Upper lobe of right lung (tissue), 1 donor: ENCODE data around the gene STPG4. TPM values are rescaled to one million over a fixed set of nuclear protein-coding genes. Genes with fewer than 3 reads are reported as not detected.

Source experiments
- ATAC-seq: fragments of 200-7000 bp; cut with Tn5 transposase; one replicate; pipeline ENCODE4 v1.9.1; 2020; ENCODE audit warnings: mild to moderate bottlenecking, moderate library complexity
- DNase-seq: peaks from one replicate; pipeline ENCODE4 v3.0.0-alpha.2; 2020
- H3K27ac ChIP-seq: fragments of 200-600 bp; one replicate; pipeline ENCODE4 v1.8.0; 2022
- H3K27me3 ChIP-seq: fragments of 200-600 bp; one replicate; pipeline ENCODE4 v1.8.0; 2022; ENCODE audit warnings: mild to moderate bottlenecking
- H3K36me3 ChIP-seq: fragments of 200-600 bp; one replicate; pipeline ENCODE4 v1.8.0; 2022
- H3K4me1 ChIP-seq: fragments of 200-600 bp; one replicate; pipeline ENCODE4 v1.8.0; 2022
- H3K4me3 ChIP-seq: fragments of 200-600 bp; one replicate; pipeline ENCODE4 v1.8.0; 2022; ENCODE audit warnings: mild to moderate bottlenecking
- H3K9me3 ChIP-seq: fragments of 200-600 bp; one replicate; pipeline ENCODE4 v1.8.0; 2022
- intact Hi-C: fragments of 100-400 bp; cut with DNase I; formaldehyde crosslinking; loops from one replicate; pipeline ENCODE4 v1.11.0; 2022
- total RNA-seq: library from RNA; stranded (reverse); fragmentation: NEBNext Ultra II Directional; extraction: Animal tissue kit (Norgen Biotek cat#: 25700); gene quantifications from one replicate; pipeline ENCODE4 v1.2.1, GENCODE V29; 2021
- TF ChIP-seq, protein P1 (sequence below): fragments of 200-600 bp; IDR thresholded peaks from one replicate; pipeline ENCODE4 v1.8.0; 2022; ENCODE audit warnings: antibody characterized with exemption
- donor health status: DM: no; HTN: yes; CAD: no; lungs with severe emphysema.

The STPG4 gene
- total RNA-seq, 1 donor from 2014 or later: not detected

DNA sequence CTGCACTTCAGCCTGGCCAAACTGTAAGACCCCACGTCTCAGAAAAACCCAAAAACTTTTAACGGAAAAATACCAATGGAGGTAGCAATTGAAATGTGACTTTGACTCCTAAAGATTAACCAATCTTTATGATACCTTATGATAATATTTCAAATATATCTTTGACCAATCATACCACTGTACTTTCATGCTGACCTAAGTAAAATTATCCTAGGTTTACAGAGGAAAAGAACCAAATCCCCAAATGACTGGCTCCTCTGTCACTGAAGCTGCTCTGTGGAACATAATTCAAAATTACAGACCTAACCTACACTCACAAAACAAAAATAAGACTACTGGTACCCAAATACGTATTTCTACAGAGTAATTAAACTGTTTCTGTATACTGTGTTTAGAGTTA, 7.7 kb upstream of the STPG4 start:
- ATAC-seq (no peak), DNase-seq (no peak)
- H3K36me3 ChIP-seq: peaks cover 78% of the 10 kb centered on the region
- TF ChIP-seq, protein P1, sequence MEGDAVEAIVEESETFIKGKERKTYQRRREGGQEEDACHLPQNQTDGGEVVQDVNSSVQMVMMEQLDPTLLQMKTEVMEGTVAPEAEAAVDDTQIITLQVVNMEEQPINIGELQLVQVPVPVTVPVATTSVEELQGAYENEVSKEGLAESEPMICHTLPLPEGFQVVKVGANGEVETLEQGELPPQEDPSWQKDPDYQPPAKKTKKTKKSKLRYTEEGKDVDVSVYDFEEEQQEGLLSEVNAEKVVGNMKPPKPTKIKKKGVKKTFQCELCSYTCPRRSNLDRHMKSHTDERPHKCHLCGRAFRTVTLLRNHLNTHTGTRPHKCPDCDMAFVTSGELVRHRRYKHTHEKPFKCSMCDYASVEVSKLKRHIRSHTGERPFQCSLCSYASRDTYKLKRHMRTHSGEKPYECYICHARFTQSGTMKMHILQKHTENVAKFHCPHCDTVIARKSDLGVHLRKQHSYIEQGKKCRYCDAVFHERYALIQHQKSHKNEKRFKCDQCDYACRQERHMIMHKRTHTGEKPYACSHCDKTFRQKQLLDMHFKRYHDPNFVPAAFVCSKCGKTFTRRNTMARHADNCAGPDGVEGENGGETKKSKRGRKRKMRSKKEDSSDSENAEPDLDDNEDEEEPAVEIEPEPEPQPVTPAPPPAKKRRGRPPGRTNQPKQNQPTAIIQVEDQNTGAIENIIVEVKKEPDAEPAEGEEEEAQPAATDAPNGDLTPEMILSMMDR: no peak
- no peaks in the 10 kb centered on the region for H3K27me3 ChIP-seq
- intact Hi-C loops: no loop called here
- no peak overlapping the region for H3K4me3 ChIP-seq
- peaks cover 15% of the 10 kb centered on the region for H3K4me1 ChIP-seq
- H3K9me3 ChIP-seq: no peaks in the 10 kb centered on the region
- no peak overlapping the region for H3K27ac ChIP-seq

DNA sequence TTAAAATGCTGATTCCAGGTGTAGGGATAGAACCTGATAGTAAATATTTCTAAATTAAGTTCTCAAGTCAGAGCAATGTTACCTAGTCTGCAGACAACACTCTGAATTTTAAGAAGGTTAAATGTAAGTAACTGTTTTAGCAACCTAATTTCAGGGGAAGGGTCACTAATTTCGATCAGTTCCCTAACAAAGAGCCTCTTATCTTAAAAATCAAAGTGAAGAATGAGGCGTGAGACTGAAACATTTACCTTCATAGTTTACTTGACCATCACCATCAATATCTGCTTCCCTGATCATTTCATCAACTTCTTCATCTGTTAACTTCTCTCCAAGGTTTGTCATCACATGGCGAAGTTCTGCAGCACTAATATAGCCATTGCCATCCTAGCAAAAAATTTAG, 6.4 kb upstream of the STPG4 start:
- TF ChIP-seq, protein P1: no peak
- intact Hi-C loops: no loop called here
- no peaks in the 10 kb centered on the region for H3K9me3 ChIP-seq
- no peak overlapping the region for H3K4me3 ChIP-seq
- no peaks in the 10 kb centered on the region for H3K27me3 ChIP-seq
- no peak overlapping the region for H3K27ac ChIP-seq
- H3K36me3 ChIP-seq: peaks cover 74% of the 10 kb centered on the region
- DNase-seq: no peak
- H3K4me1 ChIP-seq: peaks cover 15% of the 10 kb centered on the region
- no peak for ATAC-seq

DNA sequence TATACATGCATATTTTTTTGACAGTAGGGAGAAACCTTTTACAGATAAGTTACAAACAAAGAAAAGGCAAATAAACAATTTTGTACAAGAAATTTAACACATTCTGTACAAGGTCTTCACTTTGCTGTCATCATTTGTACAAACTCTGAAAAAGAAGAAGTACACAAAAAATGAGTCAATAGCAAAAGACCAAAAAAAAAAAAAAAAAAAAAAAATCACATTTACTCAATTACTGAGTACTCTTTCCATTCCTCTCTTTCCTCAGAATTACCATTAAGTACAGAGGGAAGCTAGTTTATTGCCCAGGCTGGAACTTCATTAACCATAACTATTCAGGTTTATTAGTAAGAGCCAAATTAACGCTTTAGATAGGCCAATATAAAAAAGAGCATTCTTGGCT, 5.6 kb upstream of the STPG4 start:
- intact Hi-C loops: no loop called here
- Histone ChIP-seq H3K9me3 (no peaks in the 10 kb centered on the region), H3K27me3 (no peaks in the 10 kb centered on the region), H3K4me1 (peaks cover 9% of the 10 kb centered on the region), H3K27ac (no peak overlapping the region), H3K4me3 (no peak overlapping the region), H3K36me3 (peaks cover 66% of the 10 kb centered on the region)
- ATAC-seq: no peak
- no peak for DNase-seq
- TF ChIP-seq, protein P1: no peak

DNA sequence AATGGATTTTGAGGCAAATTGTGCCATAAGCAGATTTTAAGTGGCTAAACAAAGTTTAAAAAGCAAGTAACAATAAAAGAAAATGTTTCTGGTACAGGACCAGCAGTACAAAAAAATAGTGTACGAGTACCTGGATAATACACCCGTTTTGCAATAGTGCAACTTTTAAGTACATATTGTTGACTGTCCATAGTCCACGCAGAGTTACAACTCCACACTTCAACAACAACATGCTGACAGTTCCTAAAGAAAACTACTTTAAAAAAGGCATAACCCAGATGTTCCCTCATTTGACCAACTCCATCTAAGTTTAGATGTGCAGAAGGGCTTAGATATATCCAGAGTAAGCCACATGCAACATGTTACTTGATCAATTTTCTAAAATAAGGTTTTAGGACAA, 5.1 kb upstream of the STPG4 start:
- Histone ChIP-seq H3K36me3 (peaks cover 62% of the 10 kb centered on the region), H3K4me1 (peaks cover 4% of the 10 kb centered on the region), H3K4me3 (no peak overlapping the region), H3K9me3 (no peaks in the 10 kb centered on the region), H3K27ac (no peak overlapping the region), H3K27me3 (no peaks in the 10 kb centered on the region)
- TF ChIP-seq, protein P1: no peak
- ATAC-seq (no peak), DNase-seq (no peak)
- intact Hi-C loops: no loop called here

DNA sequence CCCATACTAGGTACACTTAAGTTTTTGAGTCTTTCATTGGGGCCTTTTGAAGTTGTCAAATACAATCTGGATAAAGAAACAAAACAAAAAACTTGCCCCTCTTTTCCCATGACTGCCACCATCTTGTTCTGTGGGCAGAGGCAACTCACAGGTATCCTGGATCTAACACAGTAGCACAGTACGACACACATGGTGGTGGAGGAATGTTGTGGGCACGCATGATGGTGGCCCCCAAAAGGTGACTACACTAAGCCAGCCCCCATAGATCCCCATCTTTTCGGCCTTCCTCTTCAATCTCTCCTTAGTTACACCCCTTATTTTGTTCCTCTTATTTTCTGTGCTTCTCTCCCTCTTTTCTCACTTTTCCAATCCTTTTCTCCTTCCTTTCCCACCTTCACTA, 4.5 kb upstream of the STPG4 start:
- H3K27ac ChIP-seq: no peak overlapping the region
- H3K27me3 ChIP-seq: no peaks in the 10 kb centered on the region
- intact Hi-C loops: no loop called here
- ATAC-seq (no peak), DNase-seq (no peak)
- TF ChIP-seq, protein P1: no peak
- no peak overlapping the region for H3K4me3 ChIP-seq
- peaks cover 62% of the 10 kb centered on the region for H3K36me3 ChIP-seq
- H3K9me3 ChIP-seq: no peaks in the 10 kb centered on the region
- H3K4me1 ChIP-seq: no peaks in the 10 kb centered on the region

DNA sequence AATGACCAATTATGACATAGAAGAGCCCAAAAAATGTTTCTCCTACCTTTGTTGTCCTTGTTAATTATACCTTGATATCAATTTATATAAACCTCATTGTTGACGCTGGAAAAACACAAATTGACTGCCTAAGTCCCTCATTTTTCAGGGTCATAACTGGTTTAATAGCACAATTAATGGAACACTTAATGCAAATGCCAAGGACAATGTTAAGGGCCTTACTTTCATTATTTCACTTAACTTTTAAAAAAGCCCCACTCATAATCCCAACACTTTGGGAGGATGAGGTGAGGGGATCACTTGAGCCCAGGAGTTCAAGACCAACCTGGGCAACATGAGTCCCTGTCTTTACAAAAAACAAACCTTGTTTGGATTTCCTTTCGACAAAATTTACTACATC, 3.5 kb upstream of the STPG4 start:
- Histone ChIP-seq H3K36me3 (peaks cover 62% of the 10 kb centered on the region), H3K4me3 (no peak overlapping the region), H3K4me1 (no peaks in the 10 kb centered on the region), H3K27me3 (no peaks in the 10 kb centered on the region), H3K9me3 (no peaks in the 10 kb centered on the region), H3K27ac (no peak overlapping the region)
- DNase-seq (no peak), ATAC-seq (no peak)
- TF ChIP-seq, protein P1: no peak
- intact Hi-C loops: no loop called here
